ENCODE data around the gene HIPK2. TPM values are rescaled to one million over a fixed set of nuclear protein-coding genes. Genes with fewer than 3 reads are reported as not detected.

HIPK2 gene
- total and polyA plus RNA-seq, 5 donors from 2014 or later: 0.44 to 17.5 (median 0.78) TPM

- peaks cover 0 to 4% (median 0%) of the 10 kb centered on the region in 7 donors for H3K9me3 Mint-ChIP-seq
- H3K27me3 ChIP-seq (ENCODE audit: control insufficient read depth, insufficient read depth, low read length): peaks cover 6% of the 10 kb centered on the region
- ATAC-seq (ENCODE audit: low read depth in 2 of 2) (no peak), DNase-seq (no peak)
- no peaks in the 10 kb centered on the region for H3K9me3 ChIP-seq (ENCODE audit: control insufficient read depth in 2 of 2, low read length in 2 of 2)
- H3K36me3 Mint-ChIP-seq: peaks cover 4% of the 10 kb centered on the region
- H3K4me1 ChIP-seq (ENCODE audit: control insufficient read depth, insufficient read depth, low read length, poor library complexity, severe bottlenecking): peaks cover 10% of the 10 kb centered on the region
- no peak overlapping the region for H3K4me3 ChIP-seq (ENCODE audit: low read depth, low read length)
- peaks cover 0 to 25% (median 2%) of the 10 kb centered on the region in 4 donors for H3K4me1 Mint-ChIP-seq
- peaks cover 44% of the 10 kb centered on the region for H3K27me3 Mint-ChIP-seq
- H3K27ac ChIP-seq (ENCODE audit: insufficient read depth, low read length, poor library complexity, severe bottlenecking): no peak overlapping the region
- no peak overlapping the region for H3K27ac Mint-ChIP-seq
- H3K36me3 ChIP-seq (ENCODE audit: control insufficient read depth, insufficient read depth, low read length): no peaks in the 10 kb centered on the region
- H3K4me3 Mint-ChIP-seq: no peak overlapping the region
Observed at GRCh38 chr7:139522830-139523198, 255.0 kb downstream of the HIPK2 start.

GRCh38 chr7:139521439-139521838 lies 256.4 kb downstream of the HIPK2 start:
- DNase-seq (no peak), ATAC-seq (ENCODE audit: low read depth in 2 of 2) (no peak)
- Histone ChIP-seq H3K9me3 (ENCODE audit: control insufficient read depth in 2 of 2, low read length in 2 of 2) (no peaks in the 10 kb centered on the region), H3K27ac (ENCODE audit: insufficient read depth, low read length, poor library complexity, severe bottlenecking) (no peak overlapping the region), H3K27me3 (ENCODE audit: control insufficient read depth, insufficient read depth, low read length) (peaks cover 6% of the 10 kb centered on the region), H3K4me3 (ENCODE audit: low read depth, low read length) (no peak overlapping the region), H3K36me3 (ENCODE audit: control insufficient read depth, insufficient read depth, low read length) (no peaks in the 10 kb centered on the region), H3K4me1 (ENCODE audit: control insufficient read depth, insufficient read depth, low read length, poor library complexity, severe bottlenecking) (no peaks in the 10 kb centered on the region)
- no peaks in the 10 kb centered on the region for H3K36me3 Mint-ChIP-seq
- peaks cover 0 to 13% (median 0%) of the 10 kb centered on the region in 4 donors for H3K4me1 Mint-ChIP-seq
- H3K9me3 Mint-ChIP-seq: peaks cover 0 to 4% (median 1%) of the 10 kb centered on the region in 7 donors
- H3K4me3 Mint-ChIP-seq: no peak overlapping the region
- no peak overlapping the region for H3K27ac Mint-ChIP-seq
- peaks cover 47% of the 10 kb centered on the region for H3K27me3 Mint-ChIP-seq

DNA sequence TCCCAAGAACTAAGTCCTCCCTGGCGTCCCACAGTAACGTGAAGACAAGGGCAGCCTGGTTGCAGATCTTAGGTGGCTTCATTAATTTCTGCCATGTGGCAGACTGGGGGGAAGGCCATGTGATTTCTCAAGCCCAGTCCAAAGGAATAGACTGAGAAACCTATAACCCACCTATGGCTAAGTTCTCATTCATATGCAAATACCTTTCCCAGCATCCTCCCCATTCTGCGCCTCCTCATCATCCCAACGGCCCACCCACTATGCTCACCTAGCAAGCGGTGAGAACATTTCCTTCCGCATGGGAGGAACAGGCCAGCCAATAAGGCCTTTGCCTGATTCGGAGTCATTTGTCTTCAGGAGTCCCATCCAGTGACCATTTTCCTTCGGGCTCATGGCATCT lies 262.5 kb downstream of the HIPK2 start:
- Mint-ChIP-seq H3K27ac (no peak overlapping the region), H3K4me3 (no peak overlapping the region), H3K27me3 (peaks cover 6% of the 10 kb centered on the region), H3K36me3 (no peaks in the 10 kb centered on the region), H3K4me1 (no peaks in the 10 kb centered on the region), H3K9me3 (peaks cover 0 to 3% (median 0%) of the 10 kb centered on the region in 7 donors)
- Histone ChIP-seq H3K36me3 (ENCODE audit: control insufficient read depth, insufficient read depth, low read length) (no peaks in the 10 kb centered on the region), H3K4me3 (ENCODE audit: low read depth, low read length) (no peak overlapping the region), H3K27me3 (ENCODE audit: control insufficient read depth, insufficient read depth, low read length) (no peaks in the 10 kb centered on the region), H3K4me1 (ENCODE audit: control insufficient read depth, insufficient read depth, low read length, poor library complexity, severe bottlenecking) (no peaks in the 10 kb centered on the region), H3K27ac (ENCODE audit: insufficient read depth, low read length, poor library complexity, severe bottlenecking) (no peak overlapping the region), H3K9me3 (ENCODE audit: control insufficient read depth in 2 of 2, low read length in 2 of 2) (no peaks in the 10 kb centered on the region)
- no peak for ATAC-seq (ENCODE audit: low read depth in 2 of 2)
- no peak for DNase-seq

Other genes starting within 250 kb of the HIPK2 start
- 21.2 TPM for gene TBXAS1, start 51.3 kb upstream of the HIPK2 start, total RNA-seq
- 10 to 100 TPM in 3 of 4 donors, 1 to 10 TPM in 1; 5.2 to 15.3 (median 10.7) TPM for gene TBXAS1, start 51.3 kb upstream of the HIPK2 start, polyA plus RNA-seq